ENCODE results near the gene KAT2A.

Gene KAT2A

GRCh38 chr17:42096360-42097111 lies 24.6 kb downstream of the KAT2A start:
- DNase-seq (ENCODE audit: low read depth in 3 of 3, low spot score in 1 of 3): no peak

DNA sequence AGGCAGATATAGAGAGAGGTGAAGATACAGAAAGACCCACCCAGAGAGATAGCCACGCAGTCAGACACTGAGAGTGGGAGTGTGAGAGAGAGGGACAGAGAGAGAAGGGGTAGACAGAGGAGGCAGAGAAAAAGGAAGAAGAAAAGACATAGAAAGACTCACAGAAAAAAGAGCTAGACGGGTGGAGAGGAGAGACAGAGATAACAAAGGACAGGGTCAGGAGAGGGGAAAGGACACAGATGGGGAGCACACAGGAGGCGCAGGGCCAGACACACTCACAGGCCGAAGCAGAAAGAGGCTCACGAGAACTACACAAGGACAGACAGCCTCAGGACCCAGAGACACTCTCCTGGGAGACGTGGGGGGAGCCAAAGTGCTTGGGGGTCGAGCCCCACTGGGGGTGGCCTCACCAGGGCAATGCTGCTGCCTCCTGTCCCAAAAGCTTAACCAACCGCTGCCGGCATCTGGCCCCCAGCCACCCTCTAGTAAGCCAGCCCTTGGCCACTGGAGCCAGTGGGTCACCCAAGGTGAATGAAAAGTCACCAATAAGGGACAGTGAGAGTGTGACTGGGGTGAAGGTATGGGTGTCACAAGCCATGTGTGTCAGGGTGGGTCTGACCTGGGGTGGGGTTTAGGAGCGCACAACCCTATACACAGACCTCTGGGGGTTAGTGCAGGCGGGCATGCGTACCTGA lies 26.6 kb downstream of the KAT2A start:
- DNase-seq (ENCODE audit: low read depth in 3 of 3, low spot score in 1 of 3): no peak

DNA sequence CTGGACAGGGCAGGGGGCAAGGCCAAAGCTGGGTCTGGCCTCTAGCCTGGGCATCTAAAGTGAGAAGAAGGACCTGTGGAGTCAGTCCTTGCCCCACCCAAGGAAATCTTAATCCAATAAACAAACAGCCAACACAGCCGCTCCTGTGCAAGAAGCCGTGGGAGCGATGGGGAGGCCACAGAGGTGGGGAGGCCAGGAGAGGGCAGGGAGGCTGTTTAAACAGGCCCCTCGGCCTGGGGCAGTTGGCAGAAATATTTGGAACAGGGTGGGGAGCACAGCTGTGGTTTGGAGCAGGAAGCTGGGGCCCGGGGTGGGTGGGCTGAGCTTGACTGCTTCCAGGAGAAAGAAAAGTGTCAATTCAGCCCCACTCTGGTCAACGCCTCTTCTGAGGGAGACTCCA lies 28.2 kb downstream of the KAT2A start:
- DNase-seq (ENCODE audit: low read depth in 3 of 3, low spot score in 1 of 3): no peak

DNA sequence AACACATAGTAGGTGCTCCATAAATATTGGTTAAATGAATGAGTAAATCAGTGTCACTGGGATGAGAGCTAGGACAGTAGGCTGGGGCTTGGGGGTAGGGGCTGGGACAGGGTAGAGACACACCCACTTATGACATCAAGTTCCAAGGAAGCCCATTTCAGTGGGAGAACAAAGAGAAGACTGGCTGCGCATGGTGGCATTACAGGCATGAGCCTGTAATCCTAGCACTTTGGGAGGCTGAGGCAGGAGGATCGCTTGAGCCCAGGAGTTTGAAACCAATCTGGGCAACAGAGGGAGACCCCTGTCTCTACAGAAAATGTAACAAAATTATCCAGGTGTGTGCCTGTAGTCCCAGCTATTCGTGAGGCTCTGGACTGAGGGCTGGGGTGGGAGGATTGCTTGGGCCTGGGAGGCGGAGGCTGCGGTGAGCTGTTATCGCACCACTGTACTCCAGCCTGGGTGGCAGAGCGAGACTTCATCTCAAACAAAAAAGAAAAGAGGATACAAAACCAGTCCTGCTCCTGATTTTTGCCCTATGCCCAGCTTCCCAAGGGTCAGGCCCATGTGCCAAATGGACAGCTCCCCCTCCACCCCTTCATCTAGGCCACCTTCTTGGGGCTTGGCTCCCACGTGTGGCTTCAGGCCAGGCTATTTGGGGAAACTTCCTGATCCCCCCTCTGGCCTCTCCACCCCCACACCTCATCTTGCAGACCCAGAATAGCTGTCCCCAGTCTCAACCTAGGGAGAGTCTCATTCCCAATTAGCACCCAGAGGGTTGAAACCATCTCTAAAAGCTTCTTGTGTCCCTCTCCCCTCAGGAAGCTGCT lies 30.0 kb downstream of the KAT2A start:
- no peak for DNase-seq (ENCODE audit: low read depth in 3 of 3, low spot score in 1 of 3)

GRCh38 chr17:42088736-42089135 lies 32.4 kb downstream of the KAT2A start:
- no peak for DNase-seq (ENCODE audit: low read depth in 3 of 3, low spot score in 1 of 3)

- no peak for DNase-seq (ENCODE audit: low read depth in 3 of 3, low spot score in 1 of 3)
Measured at GRCh38 chr17:42087736-42088705, 33.1 kb downstream of the KAT2A start.

DNA sequence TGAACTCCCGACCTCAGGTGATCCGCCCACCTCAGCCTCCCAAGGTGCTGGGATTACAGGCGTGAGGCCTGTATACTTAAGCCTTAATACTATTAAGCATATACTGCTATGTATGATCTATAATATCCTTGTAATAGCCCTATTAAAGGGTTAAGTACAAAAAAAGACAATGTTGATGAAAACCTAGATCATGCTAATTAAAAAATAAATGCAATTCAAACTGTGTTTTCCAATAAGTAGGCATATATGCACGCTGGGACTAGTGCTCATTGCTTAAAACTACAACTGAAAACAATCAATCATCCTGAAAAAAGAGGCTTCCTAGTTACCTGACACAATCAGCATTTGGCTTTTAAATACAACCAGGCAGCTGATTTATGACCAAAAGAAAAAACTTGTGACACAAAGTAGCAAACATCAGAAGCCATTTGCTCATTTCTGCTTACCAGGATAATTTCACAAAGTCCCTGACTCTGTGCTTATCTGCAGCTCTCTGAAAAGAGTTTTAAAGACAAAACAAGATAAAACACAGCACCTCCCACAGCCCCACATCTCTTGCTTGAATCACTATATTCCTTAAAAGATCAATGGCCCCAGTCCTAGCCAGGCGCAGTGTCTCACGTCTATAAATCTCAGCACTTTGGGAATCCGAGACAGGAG lies 34.0 kb downstream of the KAT2A start:
- no peak for DNase-seq (ENCODE audit: low read depth in 3 of 3, low spot score in 1 of 3)

DNA sequence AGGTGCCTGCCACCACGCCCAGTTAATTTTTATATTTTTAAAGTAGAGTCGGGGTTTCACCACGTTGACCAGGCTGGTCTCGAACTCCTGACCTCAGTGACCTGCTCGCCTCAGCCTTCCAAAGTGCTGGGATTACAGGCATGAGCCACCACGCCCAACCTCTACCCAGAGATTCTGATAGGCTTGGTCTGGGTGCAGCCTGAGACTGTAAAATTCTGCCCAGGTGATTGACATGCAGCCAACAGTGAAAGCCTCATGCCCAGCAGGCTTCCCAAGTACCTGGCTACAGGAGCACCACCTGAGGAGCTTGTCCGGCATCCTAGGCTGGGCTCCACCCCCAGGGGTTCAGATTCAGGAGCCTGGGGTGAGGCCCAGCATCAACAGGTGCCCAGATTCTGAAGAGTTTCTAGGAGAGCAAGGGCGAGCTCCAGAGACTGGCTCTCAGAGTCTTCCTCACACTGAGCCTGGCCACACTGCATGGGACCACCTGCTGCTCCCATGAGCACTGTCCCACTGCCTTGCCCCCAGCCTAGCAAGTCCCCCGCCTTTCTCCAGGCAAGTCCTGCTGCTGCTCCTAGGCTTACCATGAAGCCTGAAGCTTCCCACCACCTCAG lies 39.5 kb downstream of the KAT2A start:
- no peak for DNase-seq (ENCODE audit: low read depth in 3 of 3, low spot score in 1 of 3)

DNA sequence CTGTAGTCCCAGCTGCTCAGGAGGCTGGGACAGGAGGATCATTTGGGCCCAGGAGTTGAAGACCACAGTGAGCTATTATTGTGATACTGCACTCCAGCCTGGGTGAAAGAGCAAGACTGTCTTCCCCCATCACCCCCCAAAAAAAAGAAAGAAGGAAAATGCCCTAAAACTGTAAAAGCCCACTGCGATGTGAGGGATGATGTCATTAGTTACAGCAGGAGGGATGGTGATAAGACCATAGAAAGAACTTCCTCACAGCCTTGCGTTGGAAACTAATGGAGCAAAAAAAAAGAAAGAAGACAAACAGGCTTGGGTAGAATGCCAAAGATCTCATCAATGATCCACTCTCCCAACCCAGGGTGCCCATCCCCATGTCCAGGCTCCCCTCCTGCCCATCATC lies 41.6 kb downstream of the KAT2A start:
- no peak for DNase-seq (ENCODE audit: low read depth in 3 of 3, low spot score in 1 of 3)

DNA sequence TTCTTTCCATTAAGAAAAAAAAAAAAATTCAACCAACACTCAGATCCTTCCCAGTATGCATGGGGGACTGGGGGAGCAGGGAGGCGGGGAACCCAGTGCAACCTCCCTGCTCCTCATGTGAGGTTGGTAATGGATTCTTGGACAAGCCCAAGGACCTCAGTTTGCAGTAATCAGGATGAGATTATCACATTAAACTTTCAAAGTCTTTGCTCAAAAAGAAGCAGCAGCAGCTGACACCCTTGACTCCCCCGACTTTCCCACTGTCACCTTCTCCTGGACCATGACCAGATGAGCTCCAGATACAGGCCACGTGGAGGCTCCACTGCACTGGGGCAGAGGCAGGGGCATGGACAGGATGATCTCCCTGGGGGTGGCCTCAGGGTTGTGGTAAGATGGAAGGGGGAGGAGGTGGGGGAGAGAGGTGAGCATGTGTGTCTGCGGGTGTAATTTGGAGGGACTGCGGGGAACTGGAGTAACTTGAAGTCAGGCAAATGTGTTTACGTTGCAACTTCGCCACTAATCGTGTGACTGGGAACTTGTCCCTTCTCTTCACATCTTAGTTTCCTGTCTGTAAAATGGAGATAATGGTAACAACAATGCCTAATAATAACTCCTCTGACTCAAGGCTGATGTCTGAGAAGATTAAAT lies 42.6 kb downstream of the KAT2A start:
- no peak for DNase-seq (ENCODE audit: low read depth in 3 of 3, low spot score in 1 of 3)

GRCh38 chr17:42077755-42078154 lies 43.4 kb downstream of the KAT2A start:
- no peak for DNase-seq (ENCODE audit: low read depth in 3 of 3, low spot score in 1 of 3)

- DNase-seq (ENCODE audit: low read depth in 3 of 3, low spot score in 1 of 3): no peak
Measured at GRCh38 chr17:42076797-42077559, 44.2 kb downstream of the KAT2A start.

- no peak for DNase-seq (ENCODE audit: low read depth in 3 of 3, low spot score in 1 of 3)
Measured at GRCh38 chr17:42075789-42076188, 45.4 kb downstream of the KAT2A start.

GRCh38 chr17:42072323-42073187 lies 48.6 kb downstream of the KAT2A start:
- no peak for DNase-seq (ENCODE audit: low read depth in 3 of 3, low spot score in 1 of 3)

GRCh38 chr17:42071810-42072209 lies 49.4 kb downstream of the KAT2A start:
- no peak for DNase-seq (ENCODE audit: low read depth in 3 of 3, low spot score in 1 of 3)

- no peak for DNase-seq (ENCODE audit: low read depth in 3 of 3, low spot score in 1 of 3)
Measured at GRCh38 chr17:42068979-42069378, 52.2 kb downstream of the KAT2A start.

DNA sequence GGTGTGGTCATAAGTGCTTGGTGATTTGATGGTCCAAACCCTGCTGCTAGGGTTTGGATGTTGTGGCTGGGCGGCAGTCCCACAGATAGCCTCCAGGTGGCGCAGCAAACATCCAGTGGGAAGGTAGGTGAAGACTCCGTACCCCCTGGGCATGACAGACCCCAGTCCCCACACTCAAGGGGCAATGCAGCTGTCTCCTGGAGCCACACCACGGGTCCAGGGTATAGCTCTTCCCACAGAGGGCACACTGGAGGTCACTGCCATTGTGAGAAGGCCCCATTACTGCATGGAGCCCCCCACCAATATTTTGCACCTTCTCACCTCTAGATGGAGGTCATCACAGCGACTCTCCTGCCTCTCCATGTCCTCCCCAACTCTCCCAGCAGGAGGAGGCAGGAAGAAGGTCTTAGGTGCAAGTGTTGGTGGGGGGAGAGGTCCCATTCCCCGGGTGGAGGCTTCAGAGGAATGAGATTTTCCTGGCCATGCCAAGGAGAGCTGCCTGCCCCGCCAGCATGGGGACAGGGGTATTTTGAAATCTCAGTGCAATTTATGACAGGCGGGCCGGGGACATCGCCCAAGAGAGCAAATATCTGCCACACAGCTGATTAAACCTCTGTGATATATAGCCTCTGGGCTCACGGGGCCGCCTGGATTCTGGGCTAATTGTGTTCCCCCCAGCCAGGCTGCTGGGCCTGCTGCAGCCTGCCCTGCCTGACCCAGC lies 53.6 kb downstream of the KAT2A start:
- peak in 2 of 3 donors; percentile 39 to 64 for DNase-seq (ENCODE audit: low read depth in 3 of 3, low spot score in 1 of 3)

Data from stimulated activated CD4-positive, alpha-beta T cell treated with anti-CD3 and anti-CD28 coated beads, TNF-alpha, amount 100 ng/mL, for 1 hour (primary cell).